IMR-90 (cell line): ENCODE measurements around the gene COL4A3. TPM values are rescaled to one million over a fixed set of nuclear protein-coding genes. Genes with fewer than 3 reads are reported as not detected.

Source experiments
- ATAC-seq: fragments of 200-7000 bp; cut with Tn5 transposase; 2 replicates; pipeline ENCODE4 v1.9.1; 2020; ENCODE audit warnings: low read depth, mild to moderate bottlenecking, moderate library complexity
- BruUV-seq: library from RNA; stranded (reverse); fragments of 400-500 nt; replicated peaks from 2 replicates; lab custom pipeline; 2021; lab: Mats Ljungman, UMichigan
- CTCF ChIA-PET: fragments of 300-600 bp; formaldehyde crosslinking; extraction: SDS; loops from one replicate; lab custom pipeline; 2021; ENCODE audit warnings: antibody characterized with exemption; lab: Yijun Ruan, JAX
- POLR2A ChIA-PET: fragments of 300-600 bp; sonication (Branson Sonifier 250); formaldehyde crosslinking; loops from one replicate; lab custom pipeline; 2022; ENCODE audit warnings: antibody characterized with exemption; ENCODE audit not compliant: unreplicated experiment; lab: Charles Lee
- DNase-seq: peaks from one replicate; pipeline ENCODE4 v3.0.0; 2013
- H2AFZ ChIP-seq: replicated peaks from 2 replicates; pipeline ENCODE3; 2013; ENCODE audit warnings: low read length, mild to moderate bottlenecking; ENCODE audit not compliant: poor library complexity
- H2AK5ac ChIP-seq: 2 replicates; pipeline ENCODE4 v1.6.1; 2013; ENCODE audit warnings: low read depth, low read length, inconsistent platforms
- H2AK9ac ChIP-seq: replicated peaks from 2 replicates; pipeline ENCODE3; 2013; ENCODE audit warnings: mild to moderate bottlenecking, low read depth, low read length, moderate library complexity; ENCODE audit not compliant: poor library complexity
- H2BK120ac ChIP-seq: 2 replicates; pipeline ENCODE4 v1.6.1; 2013; ENCODE audit warnings: low read depth, low read length, inconsistent platforms
- H2BK15ac ChIP-seq: 3 replicates; pipeline ENCODE4 v1.6.1; 2013; ENCODE audit warnings: low read depth, low read length, inconsistent platforms
- H2BK20ac ChIP-seq: 2 replicates; pipeline ENCODE4 v1.6.1; 2013; ENCODE audit warnings: low read depth, mild to moderate bottlenecking, inconsistent platforms, low read length, moderate library complexity
- H2BK5ac ChIP-seq: 2 replicates; pipeline ENCODE4 v1.6.1; 2013; ENCODE audit warnings: mild to moderate bottlenecking, low read depth, low read length, inconsistent platforms; ENCODE audit not compliant: poor library complexity, severe bottlenecking
- H3K14ac ChIP-seq: replicated peaks from 2 replicates; pipeline ENCODE4 v1.6.1; 2013; ENCODE audit warnings: low read depth, low read length, inconsistent platforms
- H3K18ac ChIP-seq: 2 replicates; pipeline ENCODE4 v1.6.1; 2013; ENCODE audit warnings: low read depth, low read length, control low read depth
- H3K23ac ChIP-seq: 2 replicates; pipeline ENCODE4 v1.6.1; 2013; ENCODE audit warnings: low read depth, low read length, inconsistent platforms
- H3K27ac ChIP-seq: 2 replicates; pipeline ENCODE4 v1.5.1; 2013; ENCODE audit warnings: mild to moderate bottlenecking, control low read depth, low read length; ENCODE audit not compliant: insufficient read depth
- H3K27me3 ChIP-seq: 2 replicates; pipeline ENCODE4 v1.6.1; 2013; ENCODE audit warnings: low read length; ENCODE audit not compliant: control insufficient read depth, insufficient read depth
- H3K36me3 ChIP-seq: 2 replicates; pipeline ENCODE4 v1.6.1; 2013; ENCODE audit warnings: low read length, mixed read lengths; ENCODE audit not compliant: control insufficient read depth, insufficient read depth
- H3K4ac ChIP-seq: 2 replicates; pipeline ENCODE4 v1.6.1; 2013; ENCODE audit warnings: low read depth, low read length, inconsistent platforms
- H3K4me1 ChIP-seq: 2 replicates; pipeline ENCODE4 v1.6.1; 2013; ENCODE audit warnings: low read length, mixed read lengths; ENCODE audit not compliant: control insufficient read depth, insufficient read depth
- H3K4me2 ChIP-seq: 2 replicates; pipeline ENCODE4 v1.6.1; 2013; ENCODE audit warnings: low read depth, mild to moderate bottlenecking, control low read depth, low read length, moderate library complexity
- H3K4me3 ChIP-seq: 2 replicates; pipeline ENCODE4 v1.5.1; 2013; ENCODE audit warnings: low read depth, mild to moderate bottlenecking, control low read depth, low read length, moderate library complexity; ENCODE audit not compliant: insufficient read depth
- H3K56ac ChIP-seq: 2 replicates; pipeline ENCODE4 v1.6.1; 2013; ENCODE audit warnings: low read length, inconsistent platforms; ENCODE audit not compliant: insufficient read depth; ENCODE audit errors: extremely low read depth
- H3K79me1 ChIP-seq, 2 experiments: 2 replicates each; pipeline ENCODE4 v1.6.1; 2013; ENCODE audit warnings: low read length in 2 of 2, inconsistent platforms in 1 of 2, low read depth in 1 of 2
- H3K9ac ChIP-seq: 2 replicates; pipeline ENCODE4 v1.6.1; 2013; ENCODE audit warnings: low read depth, low read length, control low read depth
- H3K9me1 ChIP-seq: 2 replicates; pipeline ENCODE4 v1.6.1; 2013; ENCODE audit warnings: low read length, inconsistent platforms; ENCODE audit not compliant: insufficient read depth
- H3K9me3 ChIP-seq: 2 replicates; pipeline ENCODE4 v1.6.1; 2013; ENCODE audit warnings: low read length; ENCODE audit not compliant: control insufficient read depth, insufficient read depth
- H4K20me1 ChIP-seq: 2 replicates; pipeline ENCODE4 v1.6.1; 2013; ENCODE audit warnings: low read length, inconsistent platforms; ENCODE audit not compliant: insufficient read depth
- H4K5ac ChIP-seq: 2 replicates; pipeline ENCODE4 v1.6.1; 2013; ENCODE audit warnings: mild to moderate bottlenecking, low read depth, low read length, control low read depth
- H4K8ac ChIP-seq, 2 experiments: 2 replicates each; pipeline ENCODE4 v1.6.1; 2013; ENCODE audit warnings: low read depth in 2 of 2, low read length in 2 of 2, control low read depth in 1 of 2, inconsistent platforms in 1 of 2
- H4K91ac ChIP-seq: 2 replicates; pipeline ENCODE4 v1.6.1; 2013; ENCODE audit warnings: low read depth, low read length, inconsistent platforms; ENCODE audit not compliant: insufficient read depth
- NFE2L2 ChIP-seq: fragments of 150-350 bp; IDR thresholded peaks from 2 replicates; pipeline ENCODE4 v1.6.1; 2016; ENCODE audit warnings: low read depth, mild to moderate bottlenecking, low read length
- WGBS, 2 experiments: methylation state at CpG; one replicate each; pipeline versions ENCODE4 v1.1.5 to v1.1.7; 2013; ENCODE audit warnings: missing lambda C conversion rate in 2 of 2; ENCODE audit not compliant: insufficient read length in 1 of 2; ENCODE audit errors: extremely low coverage in 2 of 2; 5-methylcytosine and 5-hydroxymethylcytosine counted together
- dilution Hi-C: fragments of 300-500 bp; cut with HindIII; formaldehyde crosslinking; loops from one replicate; pipeline ENCODE4 v1.14.3; 2018; ENCODE audit warnings: low sequenced_read_pairs; ENCODE audit not compliant: unreplicated experiment
- in situ Hi-C: fragments of 300-500 bp; cut with MboI; formaldehyde crosslinking; loops from 3 replicates; pipeline ENCODE4 v1.14.3; 2019; ENCODE audit warnings: low sequenced_read_pairs, inconsistent platforms, mixed read lengths
- intact Hi-C: fragments of 100-400 bp; cut with micrococcal nuclease; formaldehyde crosslinking; loops from 2 replicates; pipeline ENCODE4 v1.10.0; 2022
- polyA plus RNA-seq, 3 experiments: library from polyadenylated mRNA; depleted of rRNA; stranded (reverse); fragments of >200 nt; gene quantifications; 2 replicates each; pipeline ENCODE4 v1.2.3, GENCODE V29; 2012; ENCODE audit warnings: low replicate concordance in 1 of 3
- total RNA-seq: library from RNA; depleted of rRNA; stranded (reverse); fragments of >200 nt; gene quantifications from 2 replicates; pipeline ENCODE4 v1.2.3, GENCODE V29; 2012

Gene COL4A3
- total and polyA plus RNA-seq, 2 of the 4 experiments (the other 2 are of a cell fraction) = not detected

GRCh38 chr2:227287771-227288170 lies 123.3 kb downstream of the COL4A3 start:
- DNase-seq (no peak), ATAC-seq (no peak)
- ChIA-PET CTCF (no interaction called here), POLR2A (no interaction called here)
- Histone ChIP-seq H3K23ac (no peak overlapping the region), H3K4ac (no peak overlapping the region), H3K4me3 (no peak overlapping the region), H2AK5ac (no peak overlapping the region), H2BK120ac (no peak overlapping the region), H3K9me1 (no peaks in the 10 kb centered on the region), H4K8ac (no peak overlapping the region), H3K79me1 (no peaks in the 10 kb centered on the region), H3K4me1 (no peaks in the 10 kb centered on the region), H2AFZ (no peak overlapping the region), H2BK15ac (no peak overlapping the region), H3K9ac (no peak overlapping the region), H3K14ac (no peak overlapping the region), H3K27me3 (no peaks in the 10 kb centered on the region), H3K36me3 (no peaks in the 10 kb centered on the region), H3K27ac (no peak overlapping the region), H4K91ac (no peak overlapping the region), H3K4me2 (no peak overlapping the region), H3K18ac (no peak overlapping the region), H2BK20ac (no peak overlapping the region), H3K9me3 (no peaks in the 10 kb centered on the region), H2BK5ac (no peak overlapping the region), H4K20me1 (no peaks in the 10 kb centered on the region), H4K5ac (no peak overlapping the region), H3K56ac (no peak overlapping the region), H2AK9ac (no peak overlapping the region)
- dilution Hi-C loops = no loop called here
- intact Hi-C loops = no loop called here
- in situ Hi-C loops = no loop called here
- WGBS, 2 experiments = no CpG with 5 or more reads among the region's 5 CpGs
- no TSS peak for BruUV-seq
- no peak for TF ChIP-seq NFE2L2
